ENCODE results near the gene ZNF253. TPM values are rescaled to one million over a fixed set of nuclear protein-coding genes. Genes with fewer than 3 reads are reported as not detected.
"Not testable (repeated sequence)": the region's sequence is repeated elsewhere in the genome, so short reads cannot be mapped to it uniquely, and the experiment has no call there.

Gene ZNF253
- total RNA-seq, 5 donors from 2014 or later (not counting 1 experiment from before 2014, with no cell fraction given), result 8.4 to 27.9 (median 21.8) TPM

DNA sequence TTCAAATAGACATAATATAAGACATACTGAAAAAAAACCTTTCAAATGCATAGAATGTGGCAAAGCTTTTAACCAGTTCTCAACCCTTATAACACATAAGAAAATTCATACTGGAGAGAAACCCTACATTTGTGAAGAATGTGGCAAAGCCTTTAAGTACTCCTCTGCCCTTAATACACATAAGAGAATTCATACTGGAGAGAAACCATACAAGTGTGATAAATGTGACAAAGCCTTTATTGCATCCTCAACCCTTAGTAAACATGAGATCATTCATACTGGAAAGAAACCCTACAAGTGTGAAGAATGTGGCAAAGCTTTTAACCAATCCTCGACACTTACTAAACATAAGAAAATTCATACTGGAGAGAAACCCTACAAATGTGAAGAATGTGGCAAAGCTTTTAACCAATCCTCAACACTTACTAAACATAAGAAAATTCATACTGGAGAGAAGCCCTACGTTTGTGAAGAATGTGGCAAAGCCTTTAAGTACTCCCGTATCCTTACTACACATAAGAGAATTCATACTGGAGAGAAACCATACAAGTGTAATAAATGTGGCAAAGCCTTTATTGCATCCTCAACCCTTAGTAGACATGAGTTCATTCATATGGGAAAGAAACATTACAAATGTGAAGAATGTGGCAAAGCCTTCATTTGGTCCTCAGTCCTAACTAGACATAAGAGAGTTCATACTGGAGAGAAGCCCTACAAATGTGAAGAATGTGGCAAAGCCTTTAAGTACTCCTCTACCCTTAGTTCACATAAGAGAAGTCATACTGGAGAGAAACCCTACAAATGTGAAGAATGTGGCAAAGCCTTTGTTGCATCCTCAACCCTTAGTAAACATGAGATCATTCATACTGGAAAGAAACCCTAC, 68.0 kb downstream of the ZNF253 start:
- H3K4me3 ChIP-seq (ENCODE audit: control insufficient read depth in 1 of 2, extremely low read depth in 1 of 2, low read length in 1 of 2); H3K27ac Mint-ChIP-seq; H3K4me3 Mint-ChIP-seq; H3K4me1 Mint-ChIP-seq; H3K27ac ChIP-seq (ENCODE audit: low read length); DNase-seq; ATAC-seq (replicated peaks in 1 of 4); H3K36me3 ChIP-seq (ENCODE audit: control insufficient read depth in 2 of 2, extremely low read depth in 1 of 2, insufficient read depth in 1 of 2, low read length in 1 of 2); POLR2A ChIA-PET; H3K27me3 ChIP-seq (replicated peaks in 1 of 2; ENCODE audit: control insufficient read depth in 2 of 2, extremely low read depth in 1 of 2, insufficient read depth in 2 of 2, low read length in 1 of 2); H3K27me3 Mint-ChIP-seq; H3K4me1 ChIP-seq (ENCODE audit: control insufficient read depth in 1 of 2, extremely low read depth in 1 of 2, insufficient read depth in 2 of 2, low read length in 2 of 2); CTCF ChIA-PET: not testable (repeated sequence)
- WGBS (ENCODE audit: insufficient coverage), result no CpG with 5 or more reads among the region's 3 CpGs
- H3K9me3 ChIP-seq, result peaks cover 20% of the 10 kb centered on the region
- Mint-ChIP-seq H3K9me3 (peaks cover 13 to 42% (median 34%) of the 10 kb centered on the region in 3 donors), H3K36me3 (peaks cover 37% of the 10 kb centered on the region)

DNA sequence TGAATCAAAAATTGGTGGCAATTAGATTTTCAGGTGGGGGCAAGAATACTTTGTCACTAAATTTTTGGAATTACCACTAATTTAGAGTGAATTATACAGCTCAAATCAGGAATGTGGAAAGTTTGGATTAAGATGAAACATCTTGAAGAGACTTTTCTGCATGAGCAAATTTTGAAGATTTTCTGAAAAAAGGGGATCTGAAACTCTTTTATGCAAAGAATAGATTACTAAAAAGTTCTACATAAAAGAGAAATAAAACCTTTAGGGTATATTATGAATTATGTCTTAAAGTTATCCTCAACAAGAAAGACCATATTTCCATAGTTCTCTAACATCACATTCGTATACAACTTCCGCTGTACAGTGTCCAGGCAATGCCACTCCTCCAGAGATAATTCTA, 71.7 kb downstream of the ZNF253 start:
- Mint-ChIP-seq H3K9me3 (peaks cover 19 to 51% (median 36%) of the 10 kb centered on the region in 3 donors), H3K36me3 (peaks cover 24% of the 10 kb centered on the region), H3K4me3 (no peak overlapping the region), H3K27me3 (no peaks in the 10 kb centered on the region), H3K27ac (no peak overlapping the region), H3K4me1 (no peaks in the 10 kb centered on the region)
- no CpG with 5 or more reads among the region's 2 CpGs for WGBS (ENCODE audit: insufficient coverage)
- Histone ChIP-seq H3K27me3 (replicated peaks in 1 of 2; ENCODE audit: control insufficient read depth in 2 of 2, extremely low read depth in 1 of 2, insufficient read depth in 2 of 2, low read length in 1 of 2) (peaks cover 0 to 4% of the 10 kb centered on the region in 2 experiments), H3K4me3 (ENCODE audit: control insufficient read depth in 1 of 2, extremely low read depth in 1 of 2, low read length in 1 of 2) (no peak overlapping the region), H3K27ac (ENCODE audit: low read length) (no peak overlapping the region), H3K9me3 (peaks cover 17% of the 10 kb centered on the region), H3K4me1 (ENCODE audit: control insufficient read depth in 1 of 2, extremely low read depth in 1 of 2, insufficient read depth in 2 of 2, low read length in 2 of 2) (no peaks in the 10 kb centered on the region), H3K36me3 (ENCODE audit: control insufficient read depth in 2 of 2, extremely low read depth in 1 of 2, insufficient read depth in 1 of 2, low read length in 1 of 2) (peaks cover 0 to 3% of the 10 kb centered on the region in 2 donors)
- ChIA-PET CTCF (no interaction called here), POLR2A (no interaction called here)
- no peak for ATAC-seq (replicated peaks in 1 of 4)
- DNase-seq, result no peak

DNA sequence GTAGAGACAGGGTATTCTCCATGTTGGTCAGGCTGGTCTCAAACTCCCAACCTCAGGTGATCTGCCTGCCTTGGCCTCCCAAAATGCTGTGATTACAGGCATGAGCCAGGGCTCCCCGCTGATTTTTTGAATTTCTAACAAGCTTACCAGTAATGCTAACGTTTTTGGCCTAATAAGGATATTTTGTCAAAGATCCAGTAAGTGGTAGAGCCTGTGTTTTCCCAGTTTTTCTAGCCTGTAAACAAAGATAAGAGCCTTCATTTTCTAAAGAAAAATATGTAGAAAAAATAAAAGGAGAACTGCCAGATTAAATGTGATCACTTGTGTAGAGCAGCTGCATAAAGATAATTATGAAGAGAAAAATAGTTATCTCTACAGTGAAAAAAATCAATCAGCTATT, 72.8 kb downstream of the ZNF253 start:
- no peaks in the 10 kb centered on the region for H3K27me3 Mint-ChIP-seq
- H3K9me3 Mint-ChIP-seq, result peaks cover 14 to 49% (median 31%) of the 10 kb centered on the region in 3 donors
- no CpG with 5 or more reads among the region's 2 CpGs for WGBS (ENCODE audit: insufficient coverage)
- DNase-seq, result no peak
- H3K4me3 Mint-ChIP-seq, result no peak overlapping the region
- no peak overlapping the region for H3K4me3 ChIP-seq (ENCODE audit: control insufficient read depth in 1 of 2, extremely low read depth in 1 of 2, low read length in 1 of 2)
- no peak overlapping the region for H3K27ac Mint-ChIP-seq
- no peak overlapping the region for H3K27ac ChIP-seq (ENCODE audit: low read length)
- peaks cover 15% of the 10 kb centered on the region for H3K9me3 ChIP-seq
- H3K36me3 ChIP-seq (ENCODE audit: control insufficient read depth in 2 of 2, extremely low read depth in 1 of 2, insufficient read depth in 1 of 2, low read length in 1 of 2), result peaks cover 0 to 2% of the 10 kb centered on the region in 2 donors
- peaks cover 13% of the 10 kb centered on the region for H3K36me3 Mint-ChIP-seq
- POLR2A ChIA-PET, result interaction anchor here in 1 of 2 donors (0.7 kb wide), 1 partner anchor 28 kb away, joined by 3 read pairs; no protein-coding TSS in a partner anchor
- H3K27me3 ChIP-seq (replicated peaks in 1 of 2; ENCODE audit: control insufficient read depth in 2 of 2, extremely low read depth in 1 of 2, insufficient read depth in 2 of 2, low read length in 1 of 2), result peaks cover 0 to 4% of the 10 kb centered on the region in 2 experiments
- H3K4me1 ChIP-seq (ENCODE audit: control insufficient read depth in 1 of 2, extremely low read depth in 1 of 2, insufficient read depth in 2 of 2, low read length in 2 of 2), result no peaks in the 10 kb centered on the region
- no peaks in the 10 kb centered on the region for H3K4me1 Mint-ChIP-seq
- CTCF ChIA-PET, result interaction anchor here in 1 of 2 donors (0.6 kb wide), 1 partner anchor 1546 kb away, joined by 11 read pairs; no protein-coding TSS in a partner anchor
- ATAC-seq (replicated peaks in 1 of 4), result no peak

- 91% methylated on average over 7 of the region's 8 CpGs for WGBS (ENCODE audit: insufficient coverage)
- H3K27ac Mint-ChIP-seq, result no peak overlapping the region
- DNase-seq, result no peak
- H3K9me3 ChIP-seq, result no peaks in the 10 kb centered on the region
- no peak overlapping the region for H3K27ac ChIP-seq (ENCODE audit: low read length)
- ChIA-PET POLR2A (no interaction called here), CTCF (no interaction called here)
- H3K9me3 Mint-ChIP-seq, result peaks cover 6 to 42% (median 9%) of the 10 kb centered on the region in 3 donors
- peaks cover 6 to 8% of the 10 kb centered on the region in 2 donors for H3K27me3 Mint-ChIP-seq
- no peaks in the 10 kb centered on the region for H3K36me3 ChIP-seq (ENCODE audit: control insufficient read depth in 2 of 2, extremely low read depth in 1 of 2, insufficient read depth in 1 of 2, low read length in 1 of 2)
- peaks cover 4% of the 10 kb centered on the region for H3K36me3 Mint-ChIP-seq
- no peak overlapping the region for H3K4me3 ChIP-seq (ENCODE audit: control insufficient read depth in 1 of 2, extremely low read depth in 1 of 2, low read length in 1 of 2)
- H3K4me3 Mint-ChIP-seq, result no peak overlapping the region
- no peak for ATAC-seq (replicated peaks in 1 of 4)
- peaks cover 0 to 14% of the 10 kb centered on the region in 2 experiments for H3K27me3 ChIP-seq (replicated peaks in 1 of 2; ENCODE audit: control insufficient read depth in 2 of 2, extremely low read depth in 1 of 2, insufficient read depth in 2 of 2, low read length in 1 of 2)
- no peaks in the 10 kb centered on the region for H3K4me1 ChIP-seq (ENCODE audit: control insufficient read depth in 1 of 2, extremely low read depth in 1 of 2, insufficient read depth in 2 of 2, low read length in 2 of 2)
- no peaks in the 10 kb centered on the region for H3K4me1 Mint-ChIP-seq
Measured at GRCh38 chr19:19943848-19944582, 78.3 kb downstream of the ZNF253 start.

Other genes with a start within 250 kb of the ZNF253 start
- 10 to 100 TPM; 40.9 to 48.3 (median 42.7) TPM for gene PBX4, start 247.2 kb upstream of the ZNF253 start, total RNA-seq
- gene LPAR2, start 237.7 kb upstream of the ZNF253 start, total RNA-seq, result 100 to 1,000 TPM in 1 of 5 donors, 10 to 100 TPM in 4; 78.3 to 106 (median 82.4) TPM
- 100 to 1,000 TPM in 4 of 5 donors, 10 to 100 TPM in 1; 99.5 to 148 (median 133) TPM for gene GMIP, start 222.2 kb upstream of the ZNF253 start, total RNA-seq
- 100 to 1,000 TPM in 3 of 5 donors, 10 to 100 TPM in 2; 80.4 to 170 (median 156) TPM for gene ATP13A1, start 202.2 kb upstream of the ZNF253 start, total RNA-seq
- 100 to 1,000 TPM in 3 of 5 donors, 10 to 100 TPM in 2; 66.2 to 180 (median 164) TPM for gene ZNF101, start 197.0 kb upstream of the ZNF253 start, total RNA-seq
- 10 to 100 TPM; 19.4 to 27.7 (median 21.7) TPM for gene ZNF14, start 132.8 kb upstream of the ZNF253 start, total RNA-seq
- 10 to 100 TPM; 35.3 to 65.6 (median 58.1) TPM for gene ZNF506, start 44.1 kb upstream of the ZNF253 start, total RNA-seq
- gene ZNF93, start 35.1 kb downstream of the ZNF253 start, total RNA-seq, result 1 to 10 TPM; 4.5 to 8.1 (median 6.7) TPM
- 10 to 100 TPM in 2 of 5 donors, 1 to 10 TPM in 3; 7.5 to 14.4 (median 9.0) TPM for gene ZNF682, start 173.6 kb downstream of the ZNF253 start, total RNA-seq
- 1 to 10 TPM; 3.7 to 4.8 (median 4.1) TPM for gene ZNF90, start 212.1 kb downstream of the ZNF253 start, total RNA-seq

All from T-cell (primary cell).